Loucy (cell line): ENCODE results near the gene MEIKIN.

ENCODE experiments used
- H2AFZ ChIP-seq: fragments of 200-600 bp; sonication (generic); 2 replicates; pipeline ENCODE4 v1.6.0; 2016; ENCODE audit warnings: antibody characterized with exemption, mild to moderate bottlenecking, low read length, moderate library complexity
- H3F3A ChIP-seq: fragments of 200-600 bp; 2 replicates; pipeline ENCODE4 v1.6.0; 2016; ENCODE audit warnings: antibody characterized with exemption, low read depth, mild to moderate bottlenecking
- H3K27me3 ChIP-seq: fragments of 200-600 bp; sonication (generic); 2 replicates; pipeline ENCODE4 v1.6.1; 2014; ENCODE audit warnings: low read length, mild to moderate bottlenecking; ENCODE audit not compliant: insufficient read depth, poor library complexity, severe bottlenecking
- H3K36me3 ChIP-seq: fragments of 200-600 bp; sonication (generic); 2 replicates; pipeline ENCODE4 v1.6.1; 2016; ENCODE audit warnings: low read length; ENCODE audit not compliant: insufficient read depth
- H3K4me1 ChIP-seq: fragments of 200-600 bp; sonication (generic); 2 replicates; pipeline ENCODE4 v1.5.1; 2014; ENCODE audit warnings: low read length, mild to moderate bottlenecking; ENCODE audit not compliant: insufficient read depth, poor library complexity, severe bottlenecking
- H3K4me2 ChIP-seq: fragments of 200-600 bp; sonication (generic); 2 replicates; pipeline ENCODE4 v1.6.0; 2014; ENCODE audit warnings: antibody characterized with exemption, low read length, low read depth, mild to moderate bottlenecking; ENCODE audit not compliant: poor library complexity, severe bottlenecking
- H3K4me3 ChIP-seq: fragments of 200-600 bp; sonication (generic); 2 replicates; pipeline ENCODE4 v1.5.1; 2014; ENCODE audit warnings: low read length, mild to moderate bottlenecking, mixed read lengths; ENCODE audit not compliant: poor library complexity, severe bottlenecking
- H3K79me2 ChIP-seq: fragments of 200-600 bp; sonication (generic); 2 replicates; pipeline ENCODE4 v1.6.1; 2014; ENCODE audit warnings: low read length; ENCODE audit not compliant: insufficient read depth
- H3K9ac ChIP-seq: fragments of 200-600 bp; sonication (generic); 2 replicates; pipeline ENCODE4 v1.6.0; 2014; ENCODE audit warnings: mild to moderate bottlenecking, low read depth, low read length, moderate library complexity; ENCODE audit not compliant: poor library complexity, severe bottlenecking
- H3K9me2 ChIP-seq: fragments of 200-600 bp; sonication (generic); replicated peaks from 2 replicates; pipeline ENCODE4 v1.6.1; 2016; ENCODE audit warnings: low read depth, low read length, mixed read lengths
- H3K9me3 ChIP-seq: fragments of 200-600 bp; sonication (generic); 2 replicates; pipeline ENCODE4 v1.6.1; 2014; ENCODE audit warnings: mild to moderate bottlenecking, antibody characterized with exemption, low read length, low read depth; ENCODE audit not compliant: insufficient read depth
- H4K20me1 ChIP-seq: fragments of 200-600 bp; sonication (generic); 2 replicates; pipeline ENCODE4 v1.6.0; 2014; ENCODE audit warnings: antibody characterized with exemption, low read length, mild to moderate bottlenecking; ENCODE audit not compliant: insufficient read depth, poor library complexity, severe bottlenecking
- EZH2phosphoT487 ChIP-seq: fragments of 200-600 bp; IDR thresholded peaks from 2 replicates; pipeline ENCODE4 v1.6.1; 2018; ENCODE audit warnings: antibody characterized with exemption, mild to moderate bottlenecking, moderate library complexity, borderline replicate concordance
- TF ChIP-seq, protein P1 (sequence below): fragments of 200-600 bp; sonication (generic); conservative IDR thresholded peaks from 2 replicates; pipeline ENCODE4 v1.5.1; 2014; ENCODE audit warnings: mild to moderate bottlenecking, antibody characterized with exemption, low read length

Gene MEIKIN

DNA sequence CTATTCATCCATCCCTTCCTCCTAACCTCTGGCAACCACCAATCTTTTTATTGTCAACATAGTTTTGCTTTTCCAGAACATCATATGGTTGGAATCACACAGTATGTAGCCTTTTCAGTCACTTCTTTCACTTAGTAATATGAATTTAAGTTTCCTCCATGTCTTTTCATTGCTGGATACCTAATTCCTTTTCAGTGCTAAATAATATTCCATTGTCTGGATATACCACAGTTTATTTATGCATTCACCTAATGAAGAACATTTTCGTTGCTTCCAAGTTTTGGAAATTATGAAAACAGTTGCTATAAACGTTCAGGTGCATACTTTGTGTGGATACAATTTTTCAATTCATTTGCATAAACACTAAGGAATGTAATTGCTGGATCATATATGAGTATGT, 77.9 kb downstream of the MEIKIN start:
- no peak for TF ChIP-seq EZH2phosphoT487
- TF ChIP-seq, protein P1, sequence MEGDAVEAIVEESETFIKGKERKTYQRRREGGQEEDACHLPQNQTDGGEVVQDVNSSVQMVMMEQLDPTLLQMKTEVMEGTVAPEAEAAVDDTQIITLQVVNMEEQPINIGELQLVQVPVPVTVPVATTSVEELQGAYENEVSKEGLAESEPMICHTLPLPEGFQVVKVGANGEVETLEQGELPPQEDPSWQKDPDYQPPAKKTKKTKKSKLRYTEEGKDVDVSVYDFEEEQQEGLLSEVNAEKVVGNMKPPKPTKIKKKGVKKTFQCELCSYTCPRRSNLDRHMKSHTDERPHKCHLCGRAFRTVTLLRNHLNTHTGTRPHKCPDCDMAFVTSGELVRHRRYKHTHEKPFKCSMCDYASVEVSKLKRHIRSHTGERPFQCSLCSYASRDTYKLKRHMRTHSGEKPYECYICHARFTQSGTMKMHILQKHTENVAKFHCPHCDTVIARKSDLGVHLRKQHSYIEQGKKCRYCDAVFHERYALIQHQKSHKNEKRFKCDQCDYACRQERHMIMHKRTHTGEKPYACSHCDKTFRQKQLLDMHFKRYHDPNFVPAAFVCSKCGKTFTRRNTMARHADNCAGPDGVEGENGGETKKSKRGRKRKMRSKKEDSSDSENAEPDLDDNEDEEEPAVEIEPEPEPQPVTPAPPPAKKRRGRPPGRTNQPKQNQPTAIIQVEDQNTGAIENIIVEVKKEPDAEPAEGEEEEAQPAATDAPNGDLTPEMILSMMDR = no peak
- Histone ChIP-seq H2AFZ (no peak overlapping the region), H3K36me3 (no peaks in the 10 kb centered on the region), H3K27me3 (no peaks in the 10 kb centered on the region), H3K9me2 (no peaks in the 10 kb centered on the region), H3K4me1 (no peaks in the 10 kb centered on the region), H3K79me2 (no peaks in the 10 kb centered on the region), H3K4me3 (no peak overlapping the region), H4K20me1 (no peaks in the 10 kb centered on the region), H3F3A (no peaks in the 10 kb centered on the region), H3K9me3 (peaks cover 5% of the 10 kb centered on the region; the same call in 1 of the 2 replicates), H3K9ac (no peak overlapping the region), H3K4me2 (no peak overlapping the region)

DNA sequence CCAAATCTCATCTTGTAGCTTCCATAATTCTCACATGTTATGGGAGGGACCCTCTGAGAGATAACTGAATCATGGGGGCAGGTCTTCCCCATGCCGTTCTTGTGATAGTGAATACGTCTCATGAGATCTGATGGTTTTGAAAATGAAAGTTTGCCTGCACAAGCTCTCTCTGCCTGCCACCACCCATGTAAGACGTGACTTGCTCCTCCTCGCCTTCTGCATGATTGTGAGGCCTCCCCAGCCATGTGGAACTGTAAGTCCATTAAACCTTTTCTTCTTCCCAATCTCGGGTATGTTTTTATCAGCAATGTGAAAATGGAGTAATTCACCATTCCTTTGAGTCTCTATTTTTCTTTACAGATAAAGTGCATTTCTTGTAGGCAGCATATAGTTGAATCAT, 81.8 kb downstream of the MEIKIN start:
- Histone ChIP-seq H3K9me3 (peaks cover 5% of the 10 kb centered on the region; the same call in 1 of the 2 replicates), H3K36me3 (no peaks in the 10 kb centered on the region), H2AFZ (no peak overlapping the region), H3K27me3 (no peaks in the 10 kb centered on the region), H3F3A (no peaks in the 10 kb centered on the region), H3K9ac (no peak overlapping the region), H3K4me2 (no peak overlapping the region), H3K9me2 (no peaks in the 10 kb centered on the region), H4K20me1 (no peaks in the 10 kb centered on the region), H3K79me2 (no peaks in the 10 kb centered on the region), H3K4me1 (no peaks in the 10 kb centered on the region), H3K4me3 (no peak overlapping the region)
- TF ChIP-seq EZH2phosphoT487 = no peak
- TF ChIP-seq, protein P1 = no peak

DNA sequence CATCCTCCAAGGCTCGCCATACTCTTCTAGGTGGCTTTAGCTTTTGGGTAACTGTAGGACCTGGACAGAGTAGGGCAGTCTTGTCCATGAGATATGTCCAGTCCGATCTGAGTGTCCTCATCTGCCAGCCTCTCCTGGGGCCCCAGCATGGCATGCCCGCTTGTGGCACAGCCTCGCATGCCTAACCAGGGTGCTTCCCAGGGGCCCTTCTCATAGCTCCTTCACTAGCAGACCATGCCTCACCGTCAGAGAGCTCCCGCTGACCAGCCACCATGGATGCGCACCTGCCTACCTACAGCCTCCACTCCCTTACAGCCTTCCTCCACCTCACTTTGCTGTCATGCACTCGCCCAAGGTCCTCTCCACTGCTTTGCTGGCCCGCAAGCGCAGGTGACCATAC, 88.1 kb downstream of the MEIKIN start:
- Histone ChIP-seq H3K9me2 (no peaks in the 10 kb centered on the region), H3K9ac (no peak overlapping the region), H3K36me3 (no peaks in the 10 kb centered on the region), H3K4me2 (no peak overlapping the region), H4K20me1 (no peaks in the 10 kb centered on the region), H3K9me3 (no peaks in the 10 kb centered on the region), H3K4me3 (no peak overlapping the region), H3K4me1 (peaks cover 9% of the 10 kb centered on the region), H2AFZ (no peak overlapping the region), H3K79me2 (no peaks in the 10 kb centered on the region), H3K27me3 (no peaks in the 10 kb centered on the region), H3F3A (no peaks in the 10 kb centered on the region)
- TF ChIP-seq, protein P1 = no peak
- no peak for TF ChIP-seq EZH2phosphoT487
